Activated CD8-positive, alpha-beta memory T cell treated with anti-CD3 and anti-CD28 coated beads, Interleukin-2, amount 50 U/mL, for 1 hour (primary cell): ENCODE measurements around the gene CIAO3.
"Not testable (repeated sequence)": the region's sequence is repeated elsewhere in the genome, so short reads cannot be mapped to it uniquely, and the experiment has no call there.

ENCODE experiments used
- DNase-seq: peaks from one replicate; pipeline ENCODE4 v3.0.0-alpha.2; 2020; ENCODE audit errors: extremely low read depth

Gene CIAO3

GRCh38 chr16:740764-741505 lies at the start of gene CIAO3:
CIAO3 (minus strand) TSS chr16:740997; CDS start chr16:740985, 12 bp downstream.
- DNase-seq = peak; percentile 70

DNA sequence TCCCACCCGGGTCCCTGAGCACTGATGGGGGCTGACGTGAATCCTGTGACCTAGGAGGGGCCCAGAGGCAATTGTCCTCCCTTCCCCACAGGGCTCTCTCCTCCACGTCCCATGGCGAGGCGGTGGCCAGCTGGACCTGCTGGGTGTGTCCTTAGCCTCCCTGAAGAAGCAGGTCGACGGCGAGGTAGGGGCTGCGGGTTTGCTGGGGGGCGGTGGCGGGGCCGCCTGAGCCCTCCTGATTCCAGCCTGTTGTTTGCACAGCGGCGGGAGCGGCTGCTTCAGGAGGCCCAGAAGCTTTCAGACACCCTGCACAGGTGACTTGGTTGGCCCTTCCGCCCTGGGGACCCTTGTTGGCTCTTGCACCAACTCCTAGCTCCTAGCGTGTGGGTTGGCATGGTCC lies 49.3 kb upstream of the CIAO3 start:
- DNase-seq = no peak

GRCh38 chr16:789191-789850 lies 48.5 kb upstream of the CIAO3 start:
- DNase-seq = no peak

DNA sequence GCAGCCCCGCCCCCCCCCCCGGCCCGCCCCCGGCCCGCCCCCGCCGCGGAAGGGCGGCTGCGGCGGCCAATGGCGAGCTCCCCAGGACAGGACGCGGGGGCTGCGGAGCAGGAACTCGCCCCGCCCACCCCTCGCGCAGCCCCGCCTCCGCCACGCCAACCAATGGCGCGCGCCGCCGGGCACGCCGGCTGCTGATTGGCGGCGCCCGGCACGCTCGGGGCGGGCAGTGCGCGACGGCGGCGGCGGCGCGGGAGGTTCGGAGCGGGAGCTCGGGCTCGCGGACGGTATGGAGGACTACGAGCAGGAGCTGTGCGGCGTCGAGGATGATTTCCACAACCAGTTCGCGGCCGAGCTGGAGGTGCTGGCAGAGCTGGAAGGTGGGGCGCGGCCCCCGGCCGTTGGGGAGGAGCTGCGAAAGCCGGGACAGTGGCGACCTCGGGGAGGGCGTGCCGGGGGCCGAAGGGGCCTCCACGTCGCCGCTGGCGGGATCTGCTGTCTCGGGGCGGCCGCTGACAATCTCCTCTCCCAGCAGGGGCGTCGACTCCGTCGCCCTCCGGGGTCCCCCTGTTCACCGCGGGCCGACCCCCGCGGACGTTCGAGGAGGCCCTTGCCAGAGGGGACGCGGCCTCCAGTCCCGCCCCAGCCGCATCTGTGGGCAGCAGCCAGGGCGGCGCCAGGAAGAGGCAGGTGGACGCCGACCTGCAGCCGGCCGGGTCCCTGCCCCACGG lies 47.8 kb upstream of the CIAO3 start, which contains the start of gene CHTF18:
Gene CHTF18 (plus strand): TSS at position 222 of the 728 bp plus-strand sequence. CDS start 65 bp downstream, at position 287.
- DNase-seq = peak; percentile 68

GRCh38 chr16:787978-788398 lies 47.2 kb upstream of the CIAO3 start, which contains the start of gene RPUSD1:
RPUSD1 (minus strand) TSS chr16:788381; CDS start chr16:787737, 644 bp downstream.
- DNase-seq = no peak

DNA sequence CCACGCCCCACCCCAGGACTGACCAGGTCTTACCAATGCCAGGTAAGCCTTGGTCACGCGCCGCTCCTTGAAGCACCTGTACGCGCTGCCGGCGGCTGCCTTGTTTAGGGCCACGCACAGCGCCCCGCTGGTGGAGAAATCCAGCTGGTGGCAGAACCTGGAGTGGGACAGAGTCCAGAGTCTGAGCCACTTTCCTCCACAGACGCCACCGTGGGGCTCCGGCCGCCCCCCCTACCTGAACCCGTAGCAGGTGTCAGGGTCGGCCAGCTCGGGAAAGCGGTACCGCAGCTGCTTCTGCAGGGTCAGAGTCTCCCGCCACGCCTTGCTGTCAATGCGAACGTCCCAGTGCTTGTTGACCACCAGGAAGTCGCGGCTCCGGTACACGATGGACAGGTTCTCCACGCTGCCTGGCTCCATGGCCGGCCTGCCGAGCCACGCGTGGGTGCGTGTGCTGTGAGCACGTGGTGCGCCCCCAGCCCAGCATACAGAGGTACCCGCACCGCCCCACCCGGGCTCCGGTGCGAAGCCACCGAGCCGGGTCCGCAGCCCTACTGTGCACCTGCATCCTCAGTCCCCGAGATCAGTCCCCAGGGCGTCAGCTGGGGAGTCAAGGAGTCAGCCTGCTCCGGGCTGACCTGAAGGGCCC lies 46.6 kb upstream of the CIAO3 start:
- DNase-seq = no peak

DNA sequence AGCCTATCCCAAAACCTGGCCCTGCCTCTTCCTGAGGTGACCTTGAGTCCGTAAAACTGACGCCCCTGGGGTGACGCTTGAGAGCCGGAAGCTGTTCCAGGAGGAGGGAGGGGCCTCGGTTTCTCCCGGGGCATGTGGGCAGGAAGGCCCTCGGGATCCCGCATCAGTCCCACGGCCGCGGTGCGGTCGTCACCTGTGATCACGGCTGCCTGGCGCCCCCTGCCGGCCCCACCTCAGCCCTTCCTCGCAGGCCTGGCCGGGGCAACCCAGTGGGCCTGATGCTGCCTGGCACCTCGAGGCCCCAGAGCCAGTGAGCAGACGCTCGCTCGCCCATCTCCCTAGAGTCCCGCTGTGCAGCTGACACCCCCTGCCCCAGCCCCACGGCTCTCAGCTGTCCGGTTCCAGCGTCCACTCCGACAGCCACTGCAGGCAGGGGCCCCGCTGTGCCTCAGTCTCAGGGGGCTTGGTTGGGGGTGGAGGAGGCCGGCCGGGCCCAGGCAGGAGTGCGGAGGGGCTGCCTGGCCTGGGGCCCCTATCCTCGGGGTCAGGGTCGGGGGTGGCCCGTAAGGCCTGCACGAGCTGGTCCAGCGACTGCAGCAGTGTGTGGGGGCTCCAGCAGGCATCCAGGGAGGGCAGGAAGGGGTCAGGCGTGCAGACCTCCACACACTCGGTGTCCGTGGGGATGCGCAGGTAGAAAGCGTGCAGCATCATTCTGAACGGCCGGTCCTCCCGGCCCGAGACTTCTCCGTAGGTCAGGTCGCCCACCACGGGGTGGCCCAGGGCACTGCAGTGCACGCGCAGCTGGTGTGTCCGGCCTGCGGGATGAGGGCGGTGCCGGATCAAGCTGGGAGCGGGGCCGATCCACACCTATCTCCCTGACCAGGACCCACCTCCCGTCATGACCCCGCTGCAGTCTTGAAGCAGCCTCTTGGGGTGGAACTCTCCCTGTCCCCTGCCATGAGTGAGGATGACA lies 45.1 kb upstream of the CIAO3 start:
- DNase-seq = peak; percentile 25

- DNase-seq = no peak
Measured at GRCh38 chr16:784431-784830, 43.6 kb upstream of the CIAO3 start.

DNA sequence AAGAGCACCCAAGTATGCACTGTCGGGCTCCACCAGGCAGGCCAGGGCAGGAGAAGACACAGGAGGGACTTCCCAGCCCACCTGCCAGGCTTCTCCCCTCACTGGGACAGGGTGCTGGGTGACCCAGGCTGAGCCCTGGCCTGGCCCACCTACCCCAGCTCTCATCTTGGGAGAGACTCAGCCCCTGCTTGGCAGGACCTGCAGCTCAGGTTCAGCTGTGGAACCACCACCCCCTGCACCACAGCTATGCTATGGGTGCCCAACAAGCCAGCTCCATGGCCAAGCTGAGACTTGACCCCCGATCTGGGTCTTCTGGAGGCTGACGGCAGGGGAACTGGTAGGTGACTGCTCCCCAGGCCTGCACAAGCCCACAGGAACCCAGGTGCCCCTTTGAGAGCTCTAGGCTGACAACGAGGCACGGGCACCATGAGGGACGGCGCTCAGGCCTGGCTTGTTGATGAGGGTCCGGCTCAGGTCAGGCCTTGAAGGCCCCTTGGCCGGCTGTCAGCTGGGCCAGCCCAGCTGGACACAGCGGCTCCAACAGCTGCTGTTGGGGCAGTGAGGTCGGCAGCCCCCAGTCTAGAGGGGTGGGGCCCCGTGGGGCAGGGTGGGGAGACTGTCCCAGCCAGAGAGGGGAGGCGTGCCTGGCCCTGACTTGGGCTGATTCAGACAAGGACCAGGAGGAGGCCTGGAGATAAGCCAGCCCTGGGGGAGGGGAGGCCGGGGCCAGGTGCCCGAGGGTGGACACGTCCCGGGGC lies 42.8 kb upstream of the CIAO3 start:
- DNase-seq = no peak

DNA sequence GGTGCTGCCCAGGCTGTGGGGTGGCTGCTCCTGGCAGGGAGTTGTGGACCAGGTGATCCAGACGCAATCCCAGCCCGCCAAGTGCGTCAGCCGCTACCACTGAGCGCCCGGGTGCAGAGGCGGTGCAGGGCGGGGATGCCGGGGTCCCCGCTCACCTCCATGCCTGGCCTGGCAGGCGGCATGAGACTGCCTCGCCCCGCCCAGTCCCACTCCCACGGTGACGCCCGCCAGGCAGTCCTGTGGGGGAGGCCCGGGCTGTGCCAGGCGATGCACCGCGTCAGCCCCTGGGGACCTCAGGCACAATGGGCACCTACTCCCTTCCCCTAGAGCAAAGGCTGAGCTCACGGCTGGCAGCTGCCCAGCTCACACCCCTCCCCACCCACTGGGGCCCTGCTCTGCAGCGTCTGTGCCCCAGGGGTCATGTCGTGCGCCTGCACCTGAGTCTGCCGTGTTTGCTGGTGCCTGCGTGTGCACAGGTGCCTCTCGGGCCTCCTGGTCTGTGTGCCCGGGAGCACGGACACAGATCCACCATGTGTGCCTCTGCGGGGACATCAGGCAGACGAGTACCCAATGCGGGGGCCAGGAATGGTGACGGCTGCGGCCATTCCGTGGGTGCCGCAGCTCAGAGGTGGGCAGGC lies 42.1 kb upstream of the CIAO3 start:
- no peak for DNase-seq

GRCh38 chr16:782258-782657 lies 41.5 kb upstream of the CIAO3 start:
- DNase-seq = no peak

GRCh38 chr16:781346-782010 lies 40.7 kb upstream of the CIAO3 start:
- DNase-seq = no peak

GRCh38 chr16:780296-780695 lies 39.5 kb upstream of the CIAO3 start:
- DNase-seq = no peak

DNA sequence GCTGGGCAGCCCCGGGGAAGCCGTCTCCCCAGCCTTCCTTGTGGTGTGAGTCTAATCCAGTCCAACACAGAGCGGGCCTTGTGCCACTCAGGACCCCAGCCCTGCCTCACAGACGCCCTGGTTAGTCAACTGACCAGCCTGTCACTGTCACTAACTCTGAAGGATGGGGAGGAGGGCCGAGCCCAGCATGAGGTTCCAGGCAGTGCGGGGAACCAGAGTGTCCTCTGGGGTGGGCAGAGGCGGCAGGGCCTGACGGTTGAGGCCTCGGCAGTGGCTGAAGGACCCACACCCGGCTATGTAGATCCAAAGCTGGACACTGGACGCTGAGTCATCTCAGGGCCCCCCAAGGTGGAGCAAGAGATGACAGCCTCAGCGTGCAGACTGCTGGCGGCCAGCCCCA lies 38.8 kb upstream of the CIAO3 start:
- no peak for DNase-seq

DNA sequence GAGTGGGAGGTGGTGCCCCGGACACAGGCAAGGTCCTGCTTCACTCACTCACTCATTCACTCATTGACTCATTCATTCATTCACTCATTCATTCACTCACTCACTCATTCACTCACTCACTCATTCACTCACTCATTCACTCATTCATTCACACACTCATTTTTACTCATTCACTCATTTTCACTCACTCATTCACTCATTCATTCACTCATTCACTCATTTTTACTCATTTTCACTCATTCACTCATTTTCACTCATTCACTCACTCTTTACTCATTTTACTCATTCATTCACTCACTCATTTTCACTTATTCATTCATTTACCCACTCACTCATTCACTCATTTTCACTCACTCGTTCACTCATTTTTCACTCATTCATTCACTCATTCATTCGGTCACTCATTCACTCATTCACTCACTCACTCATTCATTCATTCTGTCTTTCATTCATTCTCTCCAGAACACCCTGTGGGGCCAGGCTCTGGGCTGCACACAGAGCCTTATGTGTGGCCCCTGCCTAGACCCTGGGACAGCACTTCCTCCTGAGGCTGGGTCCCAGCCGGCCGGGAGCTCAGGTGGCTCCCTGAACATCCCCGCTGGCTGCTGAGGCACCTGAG lies 38.2 kb upstream of the CIAO3 start:
- DNase-seq = no peak

- no peak for DNase-seq
Measured at GRCh38 chr16:778447-778846, 37.6 kb upstream of the CIAO3 start.

DNA sequence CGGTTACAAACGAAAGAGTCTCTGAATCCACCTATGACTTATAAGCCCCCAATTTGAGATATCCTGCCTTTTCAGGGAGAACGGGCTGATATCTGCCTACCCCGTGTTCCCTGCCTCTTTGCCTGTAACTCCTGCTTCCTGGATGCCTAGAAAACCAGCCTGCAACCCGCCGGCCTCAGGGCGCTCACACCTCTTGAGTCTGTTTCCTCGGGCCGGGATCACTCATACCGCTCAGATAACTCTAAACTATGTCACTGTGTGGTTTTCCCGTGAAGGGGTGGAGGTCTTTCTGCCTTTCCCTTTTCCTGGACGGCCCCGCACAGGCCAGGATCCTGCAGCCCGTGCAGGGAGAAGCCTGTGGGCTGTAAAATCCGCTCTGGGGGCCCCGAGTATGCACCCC lies 37.0 kb upstream of the CIAO3 start:
- DNase-seq = no peak

- no peak for DNase-seq
Measured at GRCh38 chr16:776824-777223, 36.0 kb upstream of the CIAO3 start.

GRCh38 chr16:776298-776697 lies 35.5 kb upstream of the CIAO3 start:
- not testable (repeated sequence) for DNase-seq
